HFFc6 (cell line): ENCODE data around the gene WSB1. TPM values are rescaled to one million over a fixed set of nuclear protein-coding genes. Genes with fewer than 3 reads are reported as not detected.

Experiments
- DNase-seq: peaks from one replicate; pipeline ENCODE4 v3.0.0-alpha.2; 2018
- H3K27ac Mint-ChIP-seq: 2 replicates; pipeline ENCODE4 v1.8.0; 2020; ENCODE audit warnings: mild to moderate bottlenecking, mixed read lengths
- H3K27me3 Mint-ChIP-seq: 2 replicates; pipeline ENCODE4 v1.8.0; 2021; ENCODE audit warnings: mild to moderate bottlenecking, moderate library complexity, mixed read lengths; ENCODE audit not compliant: insufficient read depth
- H3K36me3 Mint-ChIP-seq: 2 replicates; pipeline ENCODE4 v1.8.0; 2021; ENCODE audit warnings: low read depth, mixed read lengths
- H3K4me1 Mint-ChIP-seq: 2 replicates; pipeline ENCODE4 v1.8.0; 2020; ENCODE audit warnings: low read depth, mixed read lengths
- H3K4me3 Mint-ChIP-seq: 2 replicates; pipeline ENCODE4 v1.8.0; 2020; ENCODE audit warnings: mild to moderate bottlenecking, moderate library complexity, mixed read lengths
- H3K9me3 Mint-ChIP-seq: 2 replicates; pipeline ENCODE4 v1.8.0; 2020; ENCODE audit warnings: mild to moderate bottlenecking, mixed read lengths
- long read RNA-seq: library from polyadenylated mRNA; unstranded; transcript quantifications from one replicate; pipeline ENCODE4 v2.0.0, GENCODE V29; 2019
- total RNA-seq, 6 experiments: library from RNA; stranded (reverse); fragmentation: NEBNext Ultra II Directional; extraction: Animal tissue kit (Norgen Biotek cat#: 25700); gene quantifications; 2 replicates in 1 of 6; 3 replicates in 5 of 6; pipeline ENCODE4 v1.2.3, GENCODE V29; 2021
- TF ChIP-seq, protein P1 (sequence below): fragments of 200-600 bp; sonication (generic); IDR thresholded peaks from 2 replicates; pipeline ENCODE4 v1.5.0; 2021; ENCODE audit warnings: antibody characterized with exemption, mild to moderate bottlenecking

Gene WSB1
- total RNA-seq = 10 to 100 TPM; 60.5 to 74.4 (median 66.5) TPM
- long read RNA-seq, full-length matches to known transcripts = 38 of 70 reads
- long read RNA-seq, partial matches to known transcripts = 9 of 70 reads
- long read RNA-seq, other reads (novel, unspliced or antisense) = 23 of 70 reads

DNA sequence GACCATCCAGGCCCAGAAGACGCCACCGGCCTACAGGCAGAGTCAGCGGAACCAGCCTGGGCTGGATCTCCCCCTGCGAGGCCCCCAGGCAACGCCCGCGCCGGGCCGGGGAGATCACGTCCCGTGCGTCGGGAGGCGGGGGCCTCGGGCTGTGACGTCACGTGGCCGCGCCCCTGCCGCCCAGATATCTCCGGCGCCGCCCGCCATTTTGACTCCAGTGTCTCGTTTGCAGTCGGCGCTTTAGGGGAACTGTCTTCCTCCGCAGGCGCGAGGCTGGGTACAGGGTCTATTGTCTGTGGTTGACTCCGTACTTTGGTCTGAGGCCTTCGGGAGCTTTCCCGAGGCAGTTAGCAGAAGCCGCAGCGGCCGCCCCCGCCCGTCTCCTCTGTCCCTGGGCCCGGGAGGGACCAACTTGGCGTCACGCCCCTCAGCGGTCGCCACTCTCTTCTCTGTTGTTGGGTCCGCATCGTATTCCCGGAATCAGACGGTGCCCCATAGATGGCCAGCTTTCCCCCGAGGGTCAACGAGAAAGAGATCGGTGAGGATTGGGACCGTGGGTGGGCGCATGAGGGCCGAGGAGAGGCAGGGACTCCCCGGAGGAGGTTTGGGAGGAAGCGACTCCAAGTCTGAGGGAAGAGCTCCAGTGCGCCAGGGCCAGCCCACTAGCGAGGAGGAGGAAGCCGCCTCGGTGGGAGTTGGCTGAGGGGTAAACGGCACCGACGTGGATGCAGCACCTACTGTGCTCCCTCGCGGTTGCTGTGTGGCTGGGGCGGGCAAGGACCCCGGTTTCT lies at the start of gene WSB1:
WSB1 (plus strand) TSS at position 217 of the 791 bp plus-strand sequence; CDS start at position 499, 282 bp downstream.
- peak within 1 kb of the TSS; percentile 100 for H3K27ac Mint-ChIP-seq
- H3K4me3 Mint-ChIP-seq = peak within 1 kb of the TSS; percentile 99
- H3K9me3 Mint-ChIP-seq = no peaks in the 10 kb centered on the region
- DNase-seq = peak; percentile 85
- peaks cover 15% of the 10 kb centered on the region for H3K36me3 Mint-ChIP-seq
- peaks cover 27% of the 10 kb centered on the region for H3K4me1 Mint-ChIP-seq
- TF ChIP-seq, protein P1, sequence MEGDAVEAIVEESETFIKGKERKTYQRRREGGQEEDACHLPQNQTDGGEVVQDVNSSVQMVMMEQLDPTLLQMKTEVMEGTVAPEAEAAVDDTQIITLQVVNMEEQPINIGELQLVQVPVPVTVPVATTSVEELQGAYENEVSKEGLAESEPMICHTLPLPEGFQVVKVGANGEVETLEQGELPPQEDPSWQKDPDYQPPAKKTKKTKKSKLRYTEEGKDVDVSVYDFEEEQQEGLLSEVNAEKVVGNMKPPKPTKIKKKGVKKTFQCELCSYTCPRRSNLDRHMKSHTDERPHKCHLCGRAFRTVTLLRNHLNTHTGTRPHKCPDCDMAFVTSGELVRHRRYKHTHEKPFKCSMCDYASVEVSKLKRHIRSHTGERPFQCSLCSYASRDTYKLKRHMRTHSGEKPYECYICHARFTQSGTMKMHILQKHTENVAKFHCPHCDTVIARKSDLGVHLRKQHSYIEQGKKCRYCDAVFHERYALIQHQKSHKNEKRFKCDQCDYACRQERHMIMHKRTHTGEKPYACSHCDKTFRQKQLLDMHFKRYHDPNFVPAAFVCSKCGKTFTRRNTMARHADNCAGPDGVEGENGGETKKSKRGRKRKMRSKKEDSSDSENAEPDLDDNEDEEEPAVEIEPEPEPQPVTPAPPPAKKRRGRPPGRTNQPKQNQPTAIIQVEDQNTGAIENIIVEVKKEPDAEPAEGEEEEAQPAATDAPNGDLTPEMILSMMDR = no peak; the same call in 1 of the 2 replicates
- peaks cover 10% of the 10 kb centered on the region for H3K27me3 Mint-ChIP-seq

- H3K4me1 Mint-ChIP-seq = peaks cover 39% of the 10 kb centered on the region
- DNase-seq = peak; percentile 81
- H3K4me3 Mint-ChIP-seq = peak overlapping the region; percentile 77
- H3K27ac Mint-ChIP-seq = peak overlapping the region; percentile 84
- TF ChIP-seq, protein P1 = no peak
- H3K36me3 Mint-ChIP-seq = no peaks in the 10 kb centered on the region
- H3K27me3 Mint-ChIP-seq = peaks cover 2% of the 10 kb centered on the region; the same call in 1 of the 2 replicates
- no peaks in the 10 kb centered on the region for H3K9me3 Mint-ChIP-seq
Measured at GRCh38 chr17:27244491-27245223, 49.3 kb upstream of the WSB1 start.

DNA sequence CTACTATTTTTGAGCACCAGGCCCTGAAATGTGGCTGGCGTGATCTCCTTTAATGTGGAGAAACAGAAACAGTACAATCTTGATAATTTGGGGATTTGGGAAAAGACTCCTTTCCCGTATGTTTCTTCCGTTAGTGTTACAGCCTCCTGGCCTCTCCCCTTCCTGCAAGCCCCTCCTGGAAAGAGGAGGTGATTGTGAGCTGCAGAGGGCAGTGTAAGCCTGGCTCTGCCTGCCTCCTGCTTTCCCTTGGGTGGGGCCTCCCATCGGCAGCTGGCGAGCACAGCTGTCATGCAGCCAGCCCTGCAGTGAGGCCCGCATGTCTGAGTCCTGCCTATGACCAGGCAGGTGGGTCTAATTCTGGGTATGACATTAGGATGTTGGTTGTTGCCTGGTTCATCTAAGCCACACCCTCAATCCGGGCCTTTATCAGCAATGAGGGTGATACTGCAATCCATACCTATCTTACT lies 48.7 kb upstream of the WSB1 start:
- peak overlapping the region; percentile 84 for H3K27ac Mint-ChIP-seq
- H3K4me1 Mint-ChIP-seq = peaks cover 39% of the 10 kb centered on the region
- H3K4me3 Mint-ChIP-seq = peak overlapping the region; percentile 77
- H3K27me3 Mint-ChIP-seq = peaks cover 7% of the 10 kb centered on the region
- TF ChIP-seq, protein P1 = peak; percentile 77
- DNase-seq = peak; percentile 80
- no peaks in the 10 kb centered on the region for H3K9me3 Mint-ChIP-seq
- H3K36me3 Mint-ChIP-seq = no peaks in the 10 kb centered on the region

DNA sequence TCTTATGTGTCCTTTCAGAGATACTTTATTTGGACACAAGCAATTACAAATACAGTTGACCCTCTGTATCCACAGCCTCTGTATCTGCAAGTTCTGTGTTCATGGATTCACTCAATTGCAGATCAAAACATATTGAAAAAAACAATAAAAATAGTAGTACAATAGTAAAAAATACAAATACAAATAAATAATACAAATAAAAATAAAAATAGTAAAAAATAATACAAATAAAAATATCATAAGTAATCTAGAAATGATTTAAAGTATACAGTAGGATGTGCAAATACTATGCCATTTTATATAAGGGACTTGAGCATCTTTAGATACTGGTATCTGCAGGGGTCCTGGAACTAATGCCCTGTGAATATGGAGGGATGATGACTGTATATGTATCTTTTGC lies 47.4 kb upstream of the WSB1 start:
- Mint-ChIP-seq H3K36me3 (no peaks in the 10 kb centered on the region), H3K4me1 (peaks cover 34% of the 10 kb centered on the region), H3K27ac (no peak overlapping the region), H3K4me3 (no peak overlapping the region), H3K9me3 (no peaks in the 10 kb centered on the region), H3K27me3 (peaks cover 18% of the 10 kb centered on the region)
- TF ChIP-seq, protein P1 = no peak
- no peak for DNase-seq

- Mint-ChIP-seq H3K4me3 (no peak overlapping the region), H3K27ac (no peak overlapping the region), H3K27me3 (peaks cover 21% of the 10 kb centered on the region), H3K36me3 (no peaks in the 10 kb centered on the region), H3K9me3 (no peaks in the 10 kb centered on the region), H3K4me1 (peaks cover 31% of the 10 kb centered on the region)
- TF ChIP-seq, protein P1 = no peak
- DNase-seq = peak; percentile 28
Measured at GRCh38 chr17:27247071-27247957, 46.6 kb upstream of the WSB1 start.
